ENCODE results near the gene SH2D2A. TPM values are rescaled to one million over a fixed set of nuclear protein-coding genes. Genes with fewer than 3 reads are reported as not detected.

Gene SH2D2A
- total and polyA plus RNA-seq, 2 donors (not counting 3 experiments of a cell fraction or from before 2014, with no cell fraction given) = 0.92 to 1.1 TPM

GRCh38 chr1:156806512-156807440 is 9.9 kb downstream of the SH2D2A start:
- Histone ChIP-seq H2AFZ (ENCODE audit: low read depth, low read length) (no peak overlapping the region), H3K4me2 (ENCODE audit: insufficient read depth, low read length) (no peak overlapping the region), H4K20me1 (replicated peaks; ENCODE audit: control insufficient read depth, extremely low read depth, insufficient read depth, low read length) (no peaks in the 10 kb centered on the region), H3K4me1 (ENCODE audit: control insufficient read depth, extremely low read depth, insufficient read depth, low read length) (peaks cover 10% of the 10 kb centered on the region), H3K9ac (replicated peaks; ENCODE audit: extremely low read depth, insufficient read depth, low read length) (no peak overlapping the region), H3K36me3 (ENCODE audit: control insufficient read depth in 2 of 2, extremely low read depth in 1 of 2, insufficient read depth in 2 of 2, low read length in 2 of 2) (peaks cover 0 to under 1% of the 10 kb centered on the region in 2 experiments), H3K9me3 (replicated peaks; ENCODE audit: control insufficient read depth, insufficient read depth, low read length) (no peaks in the 10 kb centered on the region), H3K79me2 (ENCODE audit: control insufficient read depth, insufficient read depth, low read length) (no peaks in the 10 kb centered on the region), H3K9me1 (replicated peaks; ENCODE audit: control insufficient read depth, extremely low read depth, insufficient read depth, low read length) (no peaks in the 10 kb centered on the region), H3K27me3 (ENCODE audit: control insufficient read depth in 2 of 2, insufficient read depth in 2 of 2, low read length in 2 of 2) (no peaks in the 10 kb centered on the region), H3K27ac (ENCODE audit: insufficient read depth, low read depth, low read length) (no peak overlapping the region), H3K4me3 (replicated peaks in 1 of 3; ENCODE audit: insufficient read depth in 1 of 3, low read depth in 1 of 3, low read length in 3 of 3) (no peak overlapping the region)
- TF ChIP-seq CTCF (IDR thresholded peaks at IDR 0.05; ENCODE audit: extremely low read depth in 1 of 2, insufficient read depth in 1 of 2, low read depth in 1 of 2, low read length in 2 of 2) (no peak), GATA2 (IDR thresholded peaks at IDR 0.05; ENCODE audit: insufficient read depth, insufficient read length, low read depth, low read length) (no peak), MAX (IDR thresholded peaks at IDR 0.05; ENCODE audit: insufficient read depth, insufficient read length) (no peak), FOS (IDR thresholded peaks at IDR 0.05; ENCODE audit: borderline replicate concordance, insufficient read depth, low read length) (no peak), MYC (IDR thresholded peaks at IDR 0.05; ENCODE audit: low read depth, low read length) (no peak), POLR2A (IDR thresholded peaks at IDR 0.05; ENCODE audit: low read depth, low read length) (no peak), EZH2 (IDR thresholded peaks at IDR 0.05; ENCODE audit: borderline replicate concordance, low read depth, low read length, severe bottlenecking) (no peak), JUN (IDR thresholded peaks at IDR 0.05; ENCODE audit: borderline replicate concordance, insufficient read depth, insufficient read length, low read depth) (no peak)
- FAIRE-seq (peak; percentile 76), DNase-seq (ENCODE audit: low read depth, low spot score) (peak; percentile 62)
- intact Hi-C loops (cut with micrococcal nuclease) = no loop called here
- ChIA-PET CTCF (interaction anchor here (1.5 to 2.3 kb wide), 5 partner anchors 9 to 83 kb away, joined by 4 to 8 read pairs (median 6); no protein-coding TSS in a partner anchor), POLR2A (interaction anchor here (0.6 kb wide), 1 partner anchor 163 kb away, joined by 4 read pairs; no protein-coding TSS in a partner anchor)
- dilution Hi-C loops (cut with MboI; ENCODE audit: extremely low pct_ligation_motif_present, low sequenced_read_pairs) = no loop called here
- no TSS peak for BruUV-seq (replicated peaks)

Measured in endothelial cell of umbilical vein (primary cell).